HG03565 (cell line): ENCODE measurements around the gene HSPBP1.
"Not testable (repeated sequence)": the region's sequence is repeated elsewhere in the genome, so short reads cannot be mapped to it uniquely, and the experiment has no call there.

Source experiments
- ATAC-seq: cut with Tn5 transposase; IDR thresholded peaks from one replicate; pipeline ENCODE4 v1.9.1; 2021; ENCODE audit warnings: mild to moderate bottlenecking, moderate library complexity; ENCODE audit not compliant: unreplicated experiment

The HSPBP1 gene

DNA sequence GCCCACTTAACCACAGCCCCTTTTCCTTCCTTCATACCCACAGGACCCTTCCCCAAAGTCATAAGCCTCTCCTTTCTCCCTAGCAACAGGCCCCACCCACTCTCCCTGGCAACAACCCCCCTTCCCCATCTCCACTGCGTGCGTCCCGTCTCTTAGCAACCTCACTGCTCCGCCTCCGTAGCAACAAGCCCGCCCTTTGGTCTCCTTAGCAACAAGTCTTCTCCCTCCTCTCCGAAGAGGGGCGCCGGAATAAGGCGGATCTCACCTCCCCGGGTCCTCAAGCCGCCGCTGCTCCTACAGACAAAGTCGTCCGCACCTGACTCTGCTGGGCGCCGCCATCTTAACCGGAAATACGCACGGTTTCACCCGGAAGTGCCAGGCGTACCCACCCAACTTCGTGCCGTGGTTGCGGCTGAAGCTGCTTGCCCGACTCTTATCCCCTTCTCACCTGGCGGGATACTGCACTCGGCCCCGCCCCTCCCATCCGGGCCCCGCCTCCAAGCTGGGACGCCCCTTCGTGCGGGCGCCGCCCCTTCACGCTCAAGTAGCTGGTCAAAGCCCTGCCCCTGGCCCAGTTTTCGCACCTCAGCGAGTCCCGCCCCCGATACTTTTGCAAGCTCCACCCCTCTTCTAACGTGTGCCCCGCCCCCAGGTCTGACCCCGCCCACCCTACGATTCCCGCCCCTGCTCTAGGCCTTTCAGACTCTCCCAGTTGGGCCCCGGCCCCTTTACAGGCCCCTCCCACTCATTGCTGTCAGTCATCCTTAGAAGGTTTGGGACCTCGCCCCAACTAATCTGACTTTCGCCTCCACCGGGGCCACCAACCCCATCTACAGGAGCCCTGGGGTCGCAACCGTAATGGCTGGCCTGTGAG, at the start of gene HSPBP1:
TSS of gene HSPBP1 (minus strand) at position 341 of the 874 bp plus-strand sequence. CDS start 502 bp downstream, outside the sequence.
- peak; percentile 40 for ATAC-seq

DNA sequence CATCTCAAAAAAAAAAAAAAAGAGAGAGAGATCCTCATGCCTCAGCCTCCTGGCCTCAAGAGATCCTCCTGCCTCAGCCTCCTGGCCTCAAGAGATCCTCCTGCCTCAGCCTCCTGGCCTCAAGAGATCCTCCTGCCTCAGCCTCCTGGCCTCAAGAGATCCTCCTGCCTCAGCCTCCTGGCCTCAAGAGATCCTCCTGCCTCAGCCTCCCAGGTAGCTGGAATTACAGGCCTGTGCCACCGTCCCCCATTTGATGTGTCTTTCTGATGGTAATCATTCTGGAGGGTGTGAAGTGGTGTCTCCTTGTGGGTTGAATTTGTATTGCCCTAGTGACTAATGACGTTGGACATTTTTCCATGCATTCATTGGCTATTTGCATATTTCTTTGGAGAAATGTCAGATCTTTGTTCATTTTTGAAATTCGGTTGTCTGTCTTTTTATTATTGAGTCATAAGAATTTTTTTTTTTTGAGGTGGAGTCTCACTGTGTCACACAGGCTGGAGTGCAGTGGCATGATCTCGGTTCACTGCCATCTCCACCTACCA, 48.9 kb upstream of the HSPBP1 start:
- not testable (repeated sequence) for ATAC-seq

- no peak for ATAC-seq
Observed at GRCh38 chr19:55325172-55325571, 45.3 kb upstream of the HSPBP1 start, which contains the start of gene TMEM150B. Gene TMEM150B, minus strand, starts transcription at chr19:55325341. Its CDS starts 4,305 bp downstream, at chr19:55321036.

GRCh38 chr19:55324662-55325061, 44.8 kb upstream of the HSPBP1 start:
- no peak for ATAC-seq

DNA sequence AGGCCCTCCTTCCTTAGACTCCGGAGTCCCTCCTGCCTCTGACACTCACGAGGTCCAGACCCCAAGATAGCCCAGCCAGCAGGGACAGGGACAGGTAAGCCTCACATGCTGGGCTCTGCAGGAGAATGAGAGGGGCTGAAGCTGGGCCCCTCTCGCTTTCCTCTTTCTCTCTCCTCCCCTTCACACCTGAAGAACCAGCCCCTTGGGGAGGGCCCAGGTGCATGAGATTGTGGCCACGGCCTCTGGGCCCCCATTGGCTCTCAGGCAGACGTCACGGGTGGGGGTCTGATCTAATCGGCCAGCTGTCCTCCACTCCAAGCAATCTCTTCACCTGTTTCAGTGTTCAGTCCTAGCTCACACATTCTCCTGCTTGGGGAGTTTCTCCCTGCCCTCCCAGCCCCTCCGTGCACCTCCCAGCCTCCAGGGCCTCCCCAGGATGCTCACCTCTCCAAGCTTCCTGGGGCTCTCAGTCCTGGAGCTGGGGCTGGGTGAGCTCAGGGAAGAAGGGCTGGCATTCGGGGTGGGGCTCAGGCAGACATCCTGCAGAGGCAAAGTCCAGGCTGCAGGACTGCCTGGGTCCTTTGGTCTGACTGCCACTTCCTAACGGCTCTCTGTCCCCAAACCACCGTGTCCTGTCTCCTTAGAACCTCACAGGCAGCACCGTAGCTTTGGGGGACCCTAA, 42.4 kb upstream of the HSPBP1 start:
- ATAC-seq, result no peak

DNA sequence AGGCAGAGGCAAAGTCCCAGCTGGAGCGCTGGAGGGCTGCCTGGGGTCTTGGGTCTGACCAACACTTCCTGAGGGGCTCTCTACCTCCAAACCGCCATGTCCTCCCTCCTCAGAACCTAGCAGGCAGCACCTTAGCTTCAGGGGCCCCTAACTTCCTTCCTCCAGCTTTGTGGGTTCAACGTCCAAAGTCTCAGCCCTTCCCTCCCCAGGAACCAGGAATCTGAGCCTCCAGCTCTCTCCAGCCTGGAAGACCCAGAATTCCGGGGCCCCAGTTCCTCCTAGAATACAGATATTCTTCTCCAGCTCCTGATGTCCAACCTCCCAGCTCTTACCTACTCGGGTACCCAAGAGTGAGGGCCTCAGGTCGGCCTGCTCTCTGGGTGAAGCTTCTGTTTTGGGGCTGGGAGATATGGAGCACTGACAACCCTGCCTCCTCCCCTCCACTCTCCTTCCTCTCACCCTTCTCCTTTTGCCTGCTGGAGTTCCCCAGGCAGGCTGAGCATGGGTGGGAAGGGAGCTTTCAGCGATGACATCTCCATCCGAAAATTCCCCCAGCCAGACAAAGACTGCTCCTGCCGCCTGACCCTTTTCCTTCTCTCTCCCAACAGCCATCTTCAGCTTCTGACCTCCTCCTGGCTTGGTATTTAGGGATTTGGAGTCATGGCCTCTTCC, 41.7 kb upstream of the HSPBP1 start:
- ATAC-seq, result no peak

GRCh38 chr19:55320844-55321419, 41.0 kb upstream of the HSPBP1 start:
- no peak for ATAC-seq

- no peak for ATAC-seq
Observed at GRCh38 chr19:55319785-55320184, 39.9 kb upstream of the HSPBP1 start.

GRCh38 chr19:55316646-55317045, 36.7 kb upstream of the HSPBP1 start:
- no peak for ATAC-seq

GRCh38 chr19:55315956-55316525, 36.1 kb upstream of the HSPBP1 start:
- no peak for ATAC-seq

DNA sequence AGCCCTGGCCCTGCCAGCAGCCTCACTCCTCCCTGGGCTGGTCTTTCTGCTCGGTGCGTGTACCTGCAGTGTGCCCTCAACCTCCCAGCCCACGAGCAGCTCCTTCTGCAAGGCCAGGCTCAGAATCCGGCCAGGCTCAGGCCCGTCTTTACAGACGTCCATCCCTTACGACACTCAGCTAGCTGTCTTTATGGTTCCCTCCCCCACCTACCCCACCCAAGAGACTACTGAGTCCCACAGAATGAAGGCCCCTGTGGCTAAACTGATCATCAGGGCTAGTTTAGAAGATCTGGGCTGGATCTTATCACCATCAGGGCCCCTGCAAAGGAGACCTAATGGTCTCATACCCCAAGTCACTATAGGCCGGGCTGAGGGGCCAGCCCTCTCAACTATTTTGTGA, 34.5 kb upstream of the HSPBP1 start:
- no peak for ATAC-seq

GRCh38 chr19:55312621-55313512, 33.0 kb upstream of the HSPBP1 start:
- no peak for ATAC-seq

DNA sequence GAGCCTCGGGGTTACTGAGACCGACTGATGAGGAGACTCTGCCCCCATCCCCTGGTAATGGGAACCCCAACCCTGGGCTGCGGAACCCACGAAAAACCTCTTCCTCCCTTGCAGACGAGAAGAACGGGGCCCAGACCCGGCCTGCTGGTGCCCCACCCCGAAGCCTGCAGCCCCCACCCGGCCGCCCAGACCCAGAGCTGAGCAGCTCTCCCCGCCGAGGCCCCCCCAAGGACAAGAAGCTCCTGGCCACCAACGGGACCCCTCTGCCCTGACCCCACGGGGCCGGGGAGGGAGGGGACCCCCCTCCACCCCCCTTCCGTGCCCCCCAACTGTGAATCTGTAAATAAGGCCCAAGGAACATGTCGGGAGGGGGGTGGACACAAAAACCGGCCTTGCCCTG, 31.9 kb upstream of the HSPBP1 start:
- no peak for ATAC-seq

GRCh38 chr19:55311397-55311796, 31.5 kb upstream of the HSPBP1 start:
- no peak for ATAC-seq

- no peak for ATAC-seq
Observed at GRCh38 chr19:55310498-55310897, 30.6 kb upstream of the HSPBP1 start.

- ATAC-seq, result no peak
Observed at GRCh38 chr19:55309448-55309847, 29.5 kb upstream of the HSPBP1 start.

GRCh38 chr19:55308281-55308680, 28.4 kb upstream of the HSPBP1 start:
- no peak for ATAC-seq

- ATAC-seq, result no peak
Observed at GRCh38 chr19:55306712-55307111, 26.8 kb upstream of the HSPBP1 start.

- no peak for ATAC-seq
Observed at GRCh38 chr19:55305983-55306562, 26.2 kb upstream of the HSPBP1 start.
